ENCODE results near the gene LMF1.

DNA sequence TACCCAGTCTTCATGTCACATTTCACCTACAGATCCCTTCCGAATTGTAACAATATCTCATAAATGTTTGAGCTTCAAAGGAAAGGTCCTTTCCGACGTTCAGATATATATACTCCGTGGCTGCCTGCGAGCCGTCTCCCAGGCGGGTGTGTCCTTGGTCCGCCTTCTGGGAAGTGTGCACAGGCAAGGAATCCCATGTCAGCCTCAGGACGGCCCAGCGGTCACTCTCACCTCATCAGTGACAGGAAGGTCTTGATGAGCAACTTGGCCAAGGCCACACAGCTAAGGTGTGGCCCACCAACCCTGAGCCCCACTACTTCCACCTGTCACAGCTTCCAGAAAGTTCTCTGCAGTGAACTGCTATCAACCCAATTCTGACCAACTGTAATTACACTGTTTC is 4.3 kb downstream of the LMF1 start:
- TF ChIP-seq POLR2A (IDR thresholded peaks at IDR 0.05; ENCODE audit: low read depth, low read length), result no peak
- no peak for TF ChIP-seq POLR2AphosphoS5 (IDR thresholded peaks at IDR 0.05; ENCODE audit: low read depth, low read length)
- TF ChIP-seq TAF1 (IDR thresholded peaks at IDR 0.05; ENCODE audit: low read depth, low read length), result no peak
- TF ChIP-seq SPI1 (IDR thresholded peaks at IDR 0.05; ENCODE audit: low read depth, low read length), result no peak
- TF ChIP-seq PAX5 (IDR thresholded peaks at IDR 0.05; ENCODE audit: insufficient read depth, low read length, severe bottlenecking), result no peak
- TF ChIP-seq POU2F2 (IDR thresholded peaks at IDR 0.05; ENCODE audit: low read depth, low read length), result no peak

Data from GM12891 (cell line).